ENCODE measurements around the gene MRPL58.
"Not testable (repeated sequence)": the region's sequence is repeated elsewhere in the genome, so short reads cannot be mapped to it uniquely, and the experiment has no call there.

MRPL58 gene

GRCh38 chr17:74987909-74988711, 24.4 kb upstream of the MRPL58 start:
- peak; percentile 15 for DNase-seq

DNA sequence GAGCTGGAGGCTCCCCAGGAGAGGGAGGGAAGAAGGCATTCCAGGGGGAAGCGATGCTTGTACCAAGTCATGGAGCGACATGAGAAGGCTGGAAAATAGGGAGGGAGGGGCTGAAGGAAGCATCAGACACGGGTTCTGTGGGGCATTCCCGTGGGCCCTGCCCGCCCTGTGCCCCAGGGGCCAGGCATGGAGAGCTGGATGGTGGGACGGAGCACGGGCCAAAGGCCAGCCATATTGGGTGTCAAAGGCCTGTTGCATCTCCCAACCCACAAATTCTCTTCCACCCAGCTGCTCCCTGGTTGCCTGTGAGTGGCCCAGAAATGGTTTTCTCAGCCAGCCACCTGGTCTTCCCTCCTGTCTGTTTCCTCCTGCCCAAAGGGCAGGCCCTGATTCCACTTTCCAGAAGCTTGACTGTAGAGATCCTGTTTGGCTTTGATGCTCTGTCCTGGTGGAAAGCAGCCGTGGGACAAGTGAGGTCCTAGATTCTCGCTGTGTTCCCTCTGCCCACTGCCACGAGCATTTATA, 21.8 kb upstream of the MRPL58 start:
- no peak for DNase-seq

DNA sequence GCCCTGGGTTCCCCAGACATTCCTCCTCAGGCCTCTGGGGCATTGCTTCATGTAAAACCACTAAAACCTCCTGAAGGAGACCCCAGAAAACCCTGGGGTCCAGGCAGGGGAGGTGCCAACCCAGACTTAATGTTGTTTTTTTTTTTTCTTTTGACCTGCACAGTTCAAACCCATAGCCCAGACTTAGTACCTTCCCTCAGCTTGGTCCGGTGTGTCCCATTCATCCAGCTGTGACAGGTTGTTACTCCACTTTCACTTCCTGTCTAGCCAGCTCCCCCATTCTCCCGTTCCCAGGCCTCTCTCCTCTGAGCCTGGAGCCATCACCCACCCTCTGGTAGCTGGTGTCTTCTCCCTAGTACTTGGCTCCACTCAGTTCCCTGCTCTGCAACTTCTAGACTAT, 20.2 kb upstream of the MRPL58 start:
- no peak for DNase-seq

DNA sequence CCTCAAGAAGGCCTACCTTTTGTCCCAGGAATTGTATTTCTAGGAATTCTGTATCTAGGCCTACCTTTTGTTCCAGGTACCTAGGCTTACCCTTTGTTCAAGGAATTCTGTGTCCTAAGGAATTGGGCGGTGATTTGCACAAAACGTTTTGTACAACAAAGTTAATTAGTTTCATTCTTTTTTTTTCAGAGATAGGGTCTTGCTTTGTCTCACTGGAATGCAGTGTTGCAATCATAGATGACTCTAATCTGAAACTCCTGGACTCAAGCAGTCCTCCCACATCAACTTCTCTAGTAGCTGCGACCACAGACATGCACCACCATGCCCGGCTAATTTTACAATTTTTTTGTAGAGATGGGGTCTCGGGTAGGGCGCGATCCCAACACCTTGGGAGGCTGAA, 18.0 kb upstream of the MRPL58 start:
- no peak for DNase-seq

DNA sequence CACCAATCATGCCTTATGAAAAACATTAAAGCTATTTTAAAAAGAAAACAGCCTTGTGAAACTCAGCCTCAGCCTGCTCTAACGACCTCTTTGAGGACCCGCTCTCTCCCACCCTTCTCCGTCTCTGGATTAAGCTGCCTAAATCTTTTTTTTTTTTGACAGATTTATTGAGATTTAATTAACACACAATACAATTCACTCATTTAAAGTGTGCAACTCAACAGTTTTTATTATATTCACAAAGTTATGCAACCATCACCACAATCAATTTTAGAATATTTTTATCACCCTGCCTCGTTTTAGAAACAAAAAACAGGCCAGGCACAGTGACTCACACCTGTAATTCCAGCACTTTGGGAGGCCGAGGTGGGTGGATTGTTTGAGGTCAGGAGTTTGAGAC, 16.6 kb upstream of the MRPL58 start:
- no peak for DNase-seq

- no peak for DNase-seq
Observed at GRCh38 chr17:74998783-74999182, 13.7 kb upstream of the MRPL58 start.

- DNase-seq, result no peak
Observed at GRCh38 chr17:74999523-74999922, 12.9 kb upstream of the MRPL58 start.

DNA sequence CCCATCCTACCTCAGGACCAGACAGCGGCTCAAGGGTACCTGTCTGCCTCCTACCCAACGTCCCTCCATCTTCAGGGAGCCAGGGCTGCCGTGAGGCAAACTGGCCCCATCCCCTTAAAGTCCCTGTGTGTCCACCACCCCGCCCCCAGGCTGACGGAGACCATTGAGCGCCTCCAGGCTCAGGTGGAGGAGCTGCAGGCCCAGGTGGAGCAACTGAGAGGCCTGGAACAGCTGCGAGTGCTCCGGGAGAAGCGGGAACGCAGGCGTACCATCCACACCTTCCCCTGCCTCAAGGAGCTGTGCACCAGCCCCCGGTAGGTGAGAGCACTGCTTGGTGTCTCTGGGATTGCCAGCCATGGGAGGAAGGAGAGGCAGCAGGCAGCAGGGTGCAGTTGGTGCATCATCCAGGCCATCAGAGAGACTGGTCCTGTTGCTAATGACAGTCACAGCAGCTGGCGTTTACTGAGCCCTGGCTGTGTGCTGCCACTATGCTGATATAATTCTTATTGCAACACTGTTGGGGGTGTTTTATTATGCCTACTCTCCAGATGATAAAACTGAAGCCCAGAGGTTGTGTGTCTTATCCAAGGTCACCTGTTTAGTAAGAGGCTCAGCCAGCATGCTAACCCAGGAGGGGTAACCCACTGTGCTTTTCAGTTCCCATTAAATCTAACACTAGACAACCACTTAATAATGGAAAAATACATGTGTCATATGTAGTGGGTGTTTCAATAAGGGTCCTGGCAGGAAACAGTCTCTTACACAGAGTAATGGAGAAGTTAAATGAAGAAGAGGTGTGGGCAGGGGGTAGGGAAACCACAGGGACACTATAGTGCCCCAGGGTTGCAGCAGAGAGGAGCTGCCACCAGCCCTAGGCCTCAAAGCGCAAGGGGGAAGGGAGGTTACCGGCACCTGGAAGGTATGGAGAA, 10.3 kb upstream of the MRPL58 start:
- no peak for DNase-seq

DNA sequence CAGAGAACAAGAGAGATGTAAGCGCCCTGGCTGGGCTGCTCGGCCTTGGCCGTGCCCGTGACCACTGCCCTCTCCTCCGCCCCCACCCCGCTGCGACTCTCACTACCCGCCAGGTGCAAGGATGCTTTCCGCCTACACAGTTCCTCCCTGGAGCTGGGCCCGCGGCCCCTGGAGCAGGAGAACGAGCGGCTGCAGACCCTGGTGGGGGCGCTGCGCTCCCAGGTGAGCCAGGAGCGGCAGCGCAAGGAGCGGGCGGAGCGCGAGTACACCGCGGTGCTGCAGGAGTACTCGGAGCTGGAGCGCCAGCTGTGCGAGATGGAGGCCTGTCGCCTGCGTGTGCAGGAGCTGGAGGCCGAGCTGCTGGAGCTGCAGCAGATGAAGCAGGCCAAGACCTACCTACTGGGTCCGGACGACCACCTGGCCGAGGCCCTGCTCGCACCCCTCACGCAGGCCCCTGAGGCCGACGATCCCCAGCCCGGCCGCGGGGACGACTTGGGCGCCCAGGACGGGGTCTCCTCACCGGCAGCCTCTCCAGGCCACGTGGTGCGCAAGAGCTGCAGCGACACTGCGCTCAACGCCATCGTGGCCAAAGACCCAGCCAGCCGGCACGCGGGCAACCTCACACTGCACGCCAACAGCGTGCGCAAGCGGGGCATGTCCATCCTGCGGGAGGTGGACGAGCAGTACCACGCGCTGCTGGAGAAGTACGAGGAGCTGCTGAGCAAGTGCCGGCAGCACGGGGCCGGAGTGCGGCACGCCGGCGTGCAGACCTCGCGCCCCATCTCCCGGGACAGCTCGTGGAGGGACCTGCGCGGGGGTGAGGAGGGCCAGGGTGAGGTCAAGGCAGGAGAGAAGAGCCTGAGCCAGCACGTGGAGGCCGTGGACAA, 9.2 kb upstream of the MRPL58 start:
- DNase-seq, result no peak

GRCh38 chr17:75003957-75004355, 8.5 kb upstream of the MRPL58 start:
- no peak for DNase-seq

GRCh38 chr17:75004371-75004770, 8.1 kb upstream of the MRPL58 start:
- no peak for DNase-seq

GRCh38 chr17:75005291-75005690, 7.2 kb upstream of the MRPL58 start:
- no peak for DNase-seq

DNA sequence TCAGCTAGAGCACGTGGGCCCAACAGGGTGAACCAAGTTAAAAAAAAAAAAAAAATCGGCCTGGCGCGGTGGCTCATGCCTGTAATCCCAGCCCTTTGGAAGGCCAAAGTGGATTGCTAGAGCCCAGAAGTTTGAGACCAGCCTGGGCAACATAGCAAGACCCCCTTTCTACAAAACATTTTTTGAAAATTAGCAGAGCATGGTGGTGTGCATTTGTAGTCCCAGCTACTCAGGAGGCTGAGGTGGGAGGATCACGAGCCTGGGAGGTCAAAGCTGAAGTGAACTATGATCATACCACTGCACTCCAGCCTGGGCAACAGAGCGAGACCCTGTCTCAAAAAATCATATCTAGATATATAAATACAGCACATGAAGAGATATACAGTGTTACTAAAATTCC, 6.4 kb upstream of the MRPL58 start:
- DNase-seq, result not testable (repeated sequence)

- DNase-seq, result no peak
Observed at GRCh38 chr17:75006653-75007052, 5.8 kb upstream of the MRPL58 start.

DNA sequence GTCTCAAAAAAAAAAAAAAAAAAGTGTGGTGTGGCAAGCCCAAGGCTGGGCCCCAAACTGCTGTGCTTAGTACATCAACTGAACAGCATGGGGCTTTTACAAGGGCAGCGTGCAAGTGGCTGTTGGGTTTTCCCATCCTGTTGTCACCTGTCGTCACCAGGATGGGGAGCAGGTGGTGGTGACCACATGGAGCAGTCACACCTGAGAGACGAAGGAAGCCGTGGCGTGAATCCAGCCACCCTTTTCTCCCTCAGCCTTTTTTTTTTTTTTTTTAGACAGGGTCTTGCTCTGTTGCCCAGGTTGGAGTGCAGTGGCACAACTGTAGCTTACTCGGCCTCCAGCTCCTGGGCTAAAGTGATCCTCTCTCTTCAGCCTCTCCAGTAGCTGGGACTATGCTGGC, 4.1 kb upstream of the MRPL58 start:
- no peak for DNase-seq

DNA sequence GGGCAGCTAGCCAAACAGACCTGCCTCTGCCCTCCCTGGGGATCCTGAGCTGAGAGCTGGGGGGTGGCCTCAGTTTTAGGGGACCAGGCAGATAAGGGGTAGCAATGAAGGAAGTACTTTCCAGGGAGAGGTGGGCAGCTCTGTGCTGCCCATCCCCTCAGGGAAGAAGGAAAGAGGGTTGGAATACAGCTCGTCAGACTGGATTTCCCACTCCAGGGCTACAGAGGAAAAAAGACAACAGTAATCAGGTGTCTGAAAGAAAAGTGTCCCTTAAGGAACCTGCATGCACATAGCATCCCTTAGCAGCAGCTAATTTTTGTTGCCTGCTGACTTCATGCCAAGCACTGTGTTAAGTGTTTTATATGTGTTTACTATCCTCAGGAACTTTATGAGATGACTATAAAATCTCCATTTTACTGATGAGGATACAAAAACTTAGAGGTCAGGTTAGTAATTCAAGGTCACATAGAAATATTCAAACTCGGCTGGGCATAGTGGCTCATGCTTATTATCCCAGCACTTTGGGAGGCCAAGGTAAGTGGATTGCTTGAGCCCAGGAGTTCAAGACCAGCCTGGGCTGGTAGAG, 3.2 kb upstream of the MRPL58 start:
- DNase-seq, result no peak

GRCh38 chr17:75010683-75011400, 1.6 kb upstream of the MRPL58 start:
- DNase-seq, result peak; percentile 14

DNA sequence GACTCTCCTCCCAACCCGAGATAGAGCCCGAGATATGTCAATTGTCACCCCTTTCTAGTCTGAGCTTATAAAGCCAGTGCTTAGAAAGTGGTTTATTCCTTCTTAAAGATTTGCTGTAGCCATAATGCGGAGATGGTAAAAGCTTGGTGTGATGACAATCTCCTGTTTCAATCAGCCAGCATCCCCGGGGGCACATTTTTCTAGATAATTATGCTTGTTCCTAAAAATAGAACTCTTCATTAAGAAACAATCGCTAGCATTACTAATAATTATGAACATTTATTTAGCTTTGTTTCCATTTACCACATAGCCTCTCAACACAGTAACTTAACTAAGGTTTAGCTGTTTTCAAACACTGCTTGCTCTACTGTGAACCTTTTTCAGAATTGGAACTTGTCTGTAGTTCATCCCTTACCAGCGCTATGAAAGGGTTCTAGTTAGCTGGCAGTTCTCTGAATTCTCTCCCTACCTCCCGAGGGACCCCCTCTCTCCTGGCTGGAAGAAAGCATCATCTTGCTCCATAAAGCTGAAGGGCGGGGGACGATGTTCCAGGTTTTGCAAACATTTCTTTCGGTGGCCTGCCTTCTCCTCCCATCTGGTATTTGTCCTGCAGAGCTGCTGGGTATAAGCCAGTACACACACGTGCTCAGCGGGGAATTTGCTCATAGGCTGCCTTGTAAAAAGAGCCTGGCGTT, 922 bp upstream of the MRPL58 start:
- no peak for DNase-seq

GRCh38 chr17:75012096-75012345, 449 bp upstream of the MRPL58 start:
- DNase-seq, result no peak

DNA sequence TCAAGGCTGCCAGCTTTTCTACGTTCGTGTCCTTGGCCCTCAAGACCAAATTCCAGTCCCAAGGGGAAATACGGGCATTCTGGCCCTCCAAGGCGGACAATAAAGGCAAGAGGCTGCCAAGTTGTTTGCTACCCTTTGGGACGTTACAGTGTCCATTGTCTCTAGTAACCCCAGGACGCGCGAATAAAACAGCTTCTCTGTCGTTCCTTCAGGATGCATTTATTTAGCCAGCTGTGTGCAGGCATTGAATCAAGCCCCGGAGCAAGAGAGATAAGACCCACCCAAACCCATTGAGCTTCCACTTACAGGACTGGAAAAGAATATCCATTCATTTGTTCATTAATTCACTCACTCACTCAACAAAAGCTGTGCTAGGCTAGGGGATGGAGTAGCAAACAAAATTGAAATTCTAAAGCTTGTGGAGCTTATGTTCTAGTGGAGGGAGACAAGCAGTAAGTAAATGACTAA, 656 bp downstream of the MRPL58 start:
- DNase-seq, result no peak

- no peak for DNase-seq
Observed at GRCh38 chr17:75019146-75019545, 6.7 kb downstream of the MRPL58 start.

Data from activated CD4-positive, alpha-beta T cell treated with anti-CD3 and anti-CD28 coated beads, Interleukin-10, Interleukin-2, amounts not matched to agents 100 ng/mL and 50 ng/mL, durations not matched to agents 16 hours and 8 hours (primary cell).